GM10248 (cell line): Measurements from ENCODE around the gene TNS1.

Source experiments
- CTCF ChIA-PET: fragments of 300-600 bp; sonication (Branson Sonifier 250); formaldehyde crosslinking; extraction: SDS; loops from one replicate; lab custom pipeline; 2021; ENCODE audit warnings: antibody characterized with exemption; lab: Yijun Ruan, JAX
- POLR2A ChIA-PET: fragments of 350-650 bp; sonication (Branson Sonifier 250); formaldehyde crosslinking; extraction: SDS; loops from one replicate; lab custom pipeline; 2020; ENCODE audit warnings: antibody characterized with exemption; lab: Yijun Ruan, JAX
- DNase-seq: peaks from one replicate; pipeline ENCODE4 v3.0.0; 2012; ENCODE audit errors: extremely low spot score
- CTCF ChIP-seq: IDR thresholded peaks from 2 replicates; pipeline ENCODE4 v1.5.1; 2012; ENCODE audit warnings: mild to moderate bottlenecking, low read depth; ENCODE audit errors: extremely low read depth, missing control alignments, control extremely low read depth

Gene TNS1

GRCh38 chr2:218011653-218012040, 8.9 kb upstream of the TNS1 start:
- TF ChIP-seq CTCF, result no peak
- ChIA-PET POLR2A (no interaction called here), CTCF (interaction anchor here (0.9 to 1.7 kb wide), 4 partner anchors 18 to 222 kb away, joined by 3 to 7 read pairs (median 4); no protein-coding TSS in a partner anchor)
- DNase-seq, result no peak

GRCh38 chr2:218010984-218011652, 8.3 kb upstream of the TNS1 start:
- no peak for DNase-seq
- CTCF ChIA-PET, result interaction anchor here (1.4 to 1.7 kb wide), 2 partner anchors 17 to 22 kb away, joined by 4 to 7 read pairs; no protein-coding TSS in a partner anchor
- POLR2A ChIA-PET, result no interaction called here
- no peak for TF ChIP-seq CTCF

- CTCF ChIA-PET, result interaction anchor here (1.7 kb wide), 1 partner anchor 17 kb away, joined by 7 read pairs; no protein-coding TSS in a partner anchor
- POLR2A ChIA-PET, result no interaction called here
- peak; percentile 74 for DNase-seq
- peak; percentile 34 for TF ChIP-seq CTCF
These were observed 7.6 kb upstream of the TNS1 start for GRCh38 chr2:218010140-218010983.

- no peak for TF ChIP-seq CTCF
- ChIA-PET POLR2A (no interaction called here), CTCF (interaction anchor here (1.2 kb wide), 1 partner anchor 18 kb away, joined by 3 read pairs; no protein-coding TSS in a partner anchor)
- no peak for DNase-seq
These were observed 7.0 kb upstream of the TNS1 start for GRCh38 chr2:218009765-218010139.

- no peak for TF ChIP-seq CTCF
- DNase-seq, result no peak
- ChIA-PET CTCF (interaction anchor here (0.9 to 1.2 kb wide), 2 partner anchors 19 to 224 kb away, joined by 3 read pairs; no protein-coding TSS in a partner anchor), POLR2A (no interaction called here)
These were observed 6.4 kb upstream of the TNS1 start for GRCh38 chr2:218009231-218009630.
